ENCODE results near the gene KRT81. TPM values are rescaled to one million over a fixed set of nuclear protein-coding genes. Genes with fewer than 3 reads are reported as not detected.

The KRT81 gene
- total RNA-seq, 1 donor from 2014 or later: 1.2 TPM

GRCh38 chr12:52331833-52332232, 40.5 kb upstream of the KRT81 start:
- no peak overlapping the region for H3K4me3 ChIP-seq (ENCODE audit: insufficient read depth, low read depth, low read length)
- Mint-ChIP-seq H3K27ac (ENCODE audit: unreplicated experiment) (no peak overlapping the region), H3K9me3 (ENCODE audit: unreplicated experiment) (peaks cover 3% of the 10 kb centered on the region), H3K4me3 (ENCODE audit: unreplicated experiment) (no peak overlapping the region), H3K27me3 (ENCODE audit: low read depth, unreplicated experiment) (peaks cover 36% of the 10 kb centered on the region), H3K36me3 (ENCODE audit: low read depth, unreplicated experiment) (no peaks in the 10 kb centered on the region), H3K4me1 (ENCODE audit: low read depth, unreplicated experiment) (no peaks in the 10 kb centered on the region)
- FAIRE-seq: no peak
- no peaks in the 10 kb centered on the region for H3K36me3 ChIP-seq (ENCODE audit: insufficient read depth, low read length)
- no peak overlapping the region for H2AFZ ChIP-seq (ENCODE audit: low read depth, low read length)
- H3K27me3 ChIP-seq (ENCODE audit: insufficient read depth, low read length): peaks cover 16% of the 10 kb centered on the region
- no peak for DNase-seq (ENCODE audit: low read depth)
- peaks cover 4% of the 10 kb centered on the region for H3K9me3 ChIP-seq (ENCODE audit: insufficient read depth, low read depth, low read length)
- no peak overlapping the region for H3K9ac ChIP-seq (ENCODE audit: low read length)
- no peak overlapping the region for H3K27ac ChIP-seq (ENCODE audit: low read depth, low read length)
- H4K20me1 ChIP-seq (ENCODE audit: insufficient read depth, low read length): no peaks in the 10 kb centered on the region
- TF ChIP-seq EZH2 (IDR thresholded peaks at IDR 0.05; ENCODE audit: insufficient read depth, low read length): no peak
- no peak for TF ChIP-seq CTCF (IDR thresholded peaks at IDR 0.05; ENCODE audit: insufficient read depth, low read depth, low read length)
- no peaks in the 10 kb centered on the region for H3K79me2 ChIP-seq (ENCODE audit: insufficient read depth, low read length)
- no peak overlapping the region for H3K4me2 ChIP-seq (ENCODE audit: low read length)
- H3K4me1 ChIP-seq (ENCODE audit: insufficient read depth, low read length): no peaks in the 10 kb centered on the region

- Mint-ChIP-seq H3K9me3 (ENCODE audit: unreplicated experiment) (peaks cover 3% of the 10 kb centered on the region), H3K27ac (ENCODE audit: unreplicated experiment) (no peak overlapping the region), H3K36me3 (ENCODE audit: low read depth, unreplicated experiment) (no peaks in the 10 kb centered on the region), H3K27me3 (ENCODE audit: low read depth, unreplicated experiment) (peaks cover 36% of the 10 kb centered on the region), H3K4me1 (ENCODE audit: low read depth, unreplicated experiment) (no peaks in the 10 kb centered on the region), H3K4me3 (ENCODE audit: unreplicated experiment) (no peak overlapping the region)
- H3K4me3 ChIP-seq (ENCODE audit: insufficient read depth, low read depth, low read length): no peak overlapping the region
- no peaks in the 10 kb centered on the region for H3K4me1 ChIP-seq (ENCODE audit: insufficient read depth, low read length)
- H2AFZ ChIP-seq (ENCODE audit: low read depth, low read length): no peak overlapping the region
- TF ChIP-seq CTCF (IDR thresholded peaks at IDR 0.05; ENCODE audit: insufficient read depth, low read depth, low read length) (no peak), EZH2 (IDR thresholded peaks at IDR 0.05; ENCODE audit: insufficient read depth, low read length) (no peak)
- no peak overlapping the region for H3K27ac ChIP-seq (ENCODE audit: low read depth, low read length)
- H3K4me2 ChIP-seq (ENCODE audit: low read length): no peak overlapping the region
- no peaks in the 10 kb centered on the region for H4K20me1 ChIP-seq (ENCODE audit: insufficient read depth, low read length)
- no peak for DNase-seq (ENCODE audit: low read depth)
- FAIRE-seq: no peak
- H3K9me3 ChIP-seq (ENCODE audit: insufficient read depth, low read depth, low read length): peaks cover 4% of the 10 kb centered on the region
- H3K36me3 ChIP-seq (ENCODE audit: insufficient read depth, low read length): no peaks in the 10 kb centered on the region
- H3K27me3 ChIP-seq (ENCODE audit: insufficient read depth, low read length): peaks cover 16% of the 10 kb centered on the region
- no peak overlapping the region for H3K9ac ChIP-seq (ENCODE audit: low read length)
- H3K79me2 ChIP-seq (ENCODE audit: insufficient read depth, low read length): no peaks in the 10 kb centered on the region
Measured at GRCh38 chr12:52331039-52331438, 39.7 kb upstream of the KRT81 start.

GRCh38 chr12:52327830-52328500, 36.6 kb upstream of the KRT81 start:
- Histone ChIP-seq H3K36me3 (ENCODE audit: insufficient read depth, low read length) (no peaks in the 10 kb centered on the region), H3K4me2 (ENCODE audit: low read length) (no peak overlapping the region), H3K4me1 (ENCODE audit: insufficient read depth, low read length) (no peaks in the 10 kb centered on the region), H3K27me3 (ENCODE audit: insufficient read depth, low read length) (peaks cover 21% of the 10 kb centered on the region), H3K9ac (ENCODE audit: low read length) (no peak overlapping the region), H3K9me3 (ENCODE audit: insufficient read depth, low read depth, low read length) (no peaks in the 10 kb centered on the region), H3K79me2 (ENCODE audit: insufficient read depth, low read length) (no peaks in the 10 kb centered on the region), H4K20me1 (ENCODE audit: insufficient read depth, low read length) (no peaks in the 10 kb centered on the region), H3K4me3 (ENCODE audit: insufficient read depth, low read depth, low read length) (no peak overlapping the region), H3K27ac (ENCODE audit: low read depth, low read length) (no peak overlapping the region), H2AFZ (ENCODE audit: low read depth, low read length) (no peak overlapping the region)
- DNase-seq (ENCODE audit: low read depth) (no peak), FAIRE-seq (no peak)
- no peaks in the 10 kb centered on the region for H3K4me1 Mint-ChIP-seq (ENCODE audit: low read depth, unreplicated experiment)
- peaks cover 53% of the 10 kb centered on the region for H3K27me3 Mint-ChIP-seq (ENCODE audit: low read depth, unreplicated experiment)
- no peak overlapping the region for H3K4me3 Mint-ChIP-seq (ENCODE audit: unreplicated experiment)
- no peaks in the 10 kb centered on the region for H3K36me3 Mint-ChIP-seq (ENCODE audit: low read depth, unreplicated experiment)
- no peak for TF ChIP-seq CTCF (IDR thresholded peaks at IDR 0.05; ENCODE audit: insufficient read depth, low read depth, low read length)
- TF ChIP-seq EZH2 (IDR thresholded peaks at IDR 0.05; ENCODE audit: insufficient read depth, low read length): no peak
- H3K27ac Mint-ChIP-seq (ENCODE audit: unreplicated experiment): no peak overlapping the region
- H3K9me3 Mint-ChIP-seq (ENCODE audit: unreplicated experiment): peaks cover 1% of the 10 kb centered on the region

Data from astrocyte (in vitro differentiated cells and primary cell).